Fibroblast of mammary gland (primary cell): Measurements from ENCODE around the gene SCYL3.

ENCODE experiments used
- DNase-seq: peaks from one replicate; pipeline ENCODE4 v3.0.0-alpha.2; 2010; ENCODE audit warnings: low read depth
- H3K4me3 ChIP-seq: 2 replicates; pipeline ENCODE4 v1.5.1; 2011; ENCODE audit warnings: low read depth, mild to moderate bottlenecking, low read length, moderate library complexity; ENCODE audit not compliant: control insufficient read depth
- TF ChIP-seq, protein P1 (sequence below): conservative IDR thresholded peaks from 2 replicates; pipeline ENCODE4 v1.5.1; 2011; ENCODE audit warnings: low read depth, low read length, inconsistent platforms; ENCODE audit not compliant: control insufficient read depth, insufficient read depth

SCYL3 gene

GRCh38 chr1:169804941-169805340 lies 88.8 kb downstream of the SCYL3 start:
- TF ChIP-seq, protein P1, sequence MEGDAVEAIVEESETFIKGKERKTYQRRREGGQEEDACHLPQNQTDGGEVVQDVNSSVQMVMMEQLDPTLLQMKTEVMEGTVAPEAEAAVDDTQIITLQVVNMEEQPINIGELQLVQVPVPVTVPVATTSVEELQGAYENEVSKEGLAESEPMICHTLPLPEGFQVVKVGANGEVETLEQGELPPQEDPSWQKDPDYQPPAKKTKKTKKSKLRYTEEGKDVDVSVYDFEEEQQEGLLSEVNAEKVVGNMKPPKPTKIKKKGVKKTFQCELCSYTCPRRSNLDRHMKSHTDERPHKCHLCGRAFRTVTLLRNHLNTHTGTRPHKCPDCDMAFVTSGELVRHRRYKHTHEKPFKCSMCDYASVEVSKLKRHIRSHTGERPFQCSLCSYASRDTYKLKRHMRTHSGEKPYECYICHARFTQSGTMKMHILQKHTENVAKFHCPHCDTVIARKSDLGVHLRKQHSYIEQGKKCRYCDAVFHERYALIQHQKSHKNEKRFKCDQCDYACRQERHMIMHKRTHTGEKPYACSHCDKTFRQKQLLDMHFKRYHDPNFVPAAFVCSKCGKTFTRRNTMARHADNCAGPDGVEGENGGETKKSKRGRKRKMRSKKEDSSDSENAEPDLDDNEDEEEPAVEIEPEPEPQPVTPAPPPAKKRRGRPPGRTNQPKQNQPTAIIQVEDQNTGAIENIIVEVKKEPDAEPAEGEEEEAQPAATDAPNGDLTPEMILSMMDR = no peak
- no peak overlapping the region for H3K4me3 ChIP-seq
- DNase-seq = no peak

DNA sequence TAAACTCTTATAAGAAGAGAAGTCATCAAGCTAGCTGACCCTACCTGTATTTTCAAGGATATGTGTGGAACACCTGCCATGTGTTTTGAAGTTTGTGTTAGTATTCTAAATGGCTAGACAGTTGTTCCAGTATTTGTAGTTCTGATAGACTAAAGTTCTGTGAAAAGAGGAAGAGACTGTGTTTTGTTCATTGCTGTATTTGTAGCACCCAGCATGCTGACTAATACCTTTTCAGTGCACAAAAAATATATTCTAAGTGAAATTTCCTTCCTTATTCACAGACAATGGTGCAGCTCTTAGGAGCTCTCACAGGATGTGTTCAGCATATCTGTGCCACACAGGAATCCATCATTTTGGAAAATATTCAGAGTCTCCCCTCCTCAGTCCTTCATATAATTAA lies 90.8 kb downstream of the SCYL3 start:
- H3K4me3 ChIP-seq = no peak overlapping the region
- DNase-seq = no peak
- TF ChIP-seq, protein P1 = no peak
